Smooth muscle cell of the brain vasculature (primary cell): ENCODE measurements around the gene GLYATL1B.
"Not testable (repeated sequence)": the region's sequence is repeated elsewhere in the genome, so short reads cannot be mapped to it uniquely, and the experiment has no call there.

Experiments used
- DNase-seq: peaks from one replicate; pipeline ENCODE4 v3.0.0-alpha.2; 2012; ENCODE audit warnings: low read depth, low spot score

The GLYATL1B gene

GRCh38 chr11:59095972-59096575, 10.0 kb downstream of the GLYATL1B start:
- DNase-seq, result not testable (repeated sequence)

GRCh38 chr11:59097113-59097708, 11.1 kb downstream of the GLYATL1B start:
- peak; percentile 32 for DNase-seq

GRCh38 chr11:59097938-59098337, 11.8 kb downstream of the GLYATL1B start:
- not testable (repeated sequence) for DNase-seq

GRCh38 chr11:59102259-59102765, 16.2 kb downstream of the GLYATL1B start:
- no peak for DNase-seq

- DNase-seq, result peak; percentile 67
Measured at GRCh38 chr11:59106363-59107336, 20.5 kb downstream of the GLYATL1B start, which contains the start of gene FAM111B. Gene FAM111B, plus strand, starts transcription at chr11:59107237. Its CDS starts 2,389 bp downstream, at chr11:59109626.

- DNase-seq, result not testable (repeated sequence)
Measured at GRCh38 chr11:59107721-59108120, 21.6 kb downstream of the GLYATL1B start.

GRCh38 chr11:59112494-59112893, 26.4 kb downstream of the GLYATL1B start:
- DNase-seq, result no peak

GRCh38 chr11:59114344-59114743, 28.2 kb downstream of the GLYATL1B start:
- DNase-seq, result no peak

GRCh38 chr11:59115553-59115952, 29.4 kb downstream of the GLYATL1B start:
- DNase-seq, result no peak

GRCh38 chr11:59117774-59118173, 31.7 kb downstream of the GLYATL1B start:
- DNase-seq, result no peak

GRCh38 chr11:59119826-59120225, 33.7 kb downstream of the GLYATL1B start:
- DNase-seq, result no peak

- peak; percentile 62 for DNase-seq
Measured at GRCh38 chr11:59135648-59136461, 49.7 kb downstream of the GLYATL1B start.

- DNase-seq, result not testable (repeated sequence)
Measured at GRCh38 chr11:59136551-59136950, 50.4 kb downstream of the GLYATL1B start.

- DNase-seq, result no peak
Measured at GRCh38 chr11:59137190-59137589, 51.1 kb downstream of the GLYATL1B start.

- no peak for DNase-seq
Measured at GRCh38 chr11:59138643-59139042, 52.5 kb downstream of the GLYATL1B start.

- DNase-seq, result no peak
Measured at GRCh38 chr11:59141191-59141590, 55.1 kb downstream of the GLYATL1B start.

- no peak for DNase-seq
Measured at GRCh38 chr11:59141673-59142460, 55.8 kb downstream of the GLYATL1B start.

GRCh38 chr11:59142530-59143507, 56.7 kb downstream of the GLYATL1B start, which contains the start of gene FAM111A:
Gene FAM111A, plus strand, starts transcription at chr11:59142856. Its CDS starts 6,017 bp downstream, at chr11:59148873.
- DNase-seq, result peak; percentile 61

GRCh38 chr11:59144096-59144495, 58.0 kb downstream of the GLYATL1B start:
- no peak for DNase-seq
